GM12891 (cell line): ENCODE data around the gene PRKAB1.

Experiments used
- POLR2A ChIP-seq: IDR thresholded peaks from 2 replicates; pipeline ENCODE4 v1.6.1; 2011; ENCODE audit warnings: low read depth, low read length, control low read depth
- POLR2AphosphoS5 ChIP-seq: IDR thresholded peaks from 2 replicates; pipeline ENCODE4 v1.6.1; 2011; ENCODE audit warnings: low read depth, low read length, control low read depth
- TAF1 ChIP-seq: IDR thresholded peaks from 2 replicates; pipeline ENCODE4 v1.6.1; 2011; ENCODE audit warnings: low read depth, low read length, control low read depth

- TF ChIP-seq POLR2AphosphoS5 (no peak), POLR2A (no peak), TAF1 (no peak)
Measured at GRCh38 chr12:119693511-119693910, 25.6 kb downstream of the PRKAB1 start.
